Epithelial cell of esophagus (primary cell): ENCODE results near the gene ABHD12.

Source experiments
- DNase-seq: peaks from one replicate; pipeline ENCODE4 v3.0.0; 2010; ENCODE audit warnings: low read depth
- H3K4me3 ChIP-seq: 2 replicates; pipeline ENCODE4 v1.5.1; 2011; ENCODE audit warnings: mild to moderate bottlenecking, low read length, control low read depth
- CTCF ChIP-seq: IDR thresholded peaks from 2 replicates; pipeline ENCODE4 v1.5.1; 2011; ENCODE audit warnings: low read depth, mild to moderate bottlenecking, low read length, control low read depth, inconsistent platforms; ENCODE audit not compliant: insufficient read depth; ENCODE audit errors: missing control alignments

ABHD12 gene

GRCh38 chr20:25382704-25383370 lies 7.8 kb downstream of the ABHD12 start:
- no peak for DNase-seq
- TF ChIP-seq CTCF, result no peak
- no peak overlapping the region for H3K4me3 ChIP-seq

- DNase-seq, result no peak
- no peak overlapping the region for H3K4me3 ChIP-seq
- TF ChIP-seq CTCF, result no peak
Observed at GRCh38 chr20:25380945-25381614, 9.6 kb downstream of the ABHD12 start.

- DNase-seq, result no peak
- TF ChIP-seq CTCF, result no peak
- no peak overlapping the region for H3K4me3 ChIP-seq
Observed at GRCh38 chr20:25378884-25379733, 11.5 kb downstream of the ABHD12 start.

GRCh38 chr20:25378189-25378883 lies 12.3 kb downstream of the ABHD12 start:
- no peak for DNase-seq
- no peak overlapping the region for H3K4me3 ChIP-seq
- TF ChIP-seq CTCF, result no peak

GRCh38 chr20:25376886-25377285 lies 13.7 kb downstream of the ABHD12 start:
- DNase-seq, result no peak
- no peak overlapping the region for H3K4me3 ChIP-seq
- TF ChIP-seq CTCF, result no peak

GRCh38 chr20:25376236-25376635 lies 14.4 kb downstream of the ABHD12 start:
- TF ChIP-seq CTCF, result no peak
- no peak overlapping the region for H3K4me3 ChIP-seq
- DNase-seq, result no peak
